ENCODE measurements around the gene RSPO3. TPM values are rescaled to one million over a fixed set of nuclear protein-coding genes. Genes with fewer than 3 reads are reported as not detected.
"Not testable (repeated sequence)": the region's sequence is repeated elsewhere in the genome, so short reads cannot be mapped to it uniquely, and the experiment has no call there.

Gene RSPO3
- total RNA-seq, 4 donors from 2014 or later, result 61.0 to 117 (median 79.6) TPM

DNA sequence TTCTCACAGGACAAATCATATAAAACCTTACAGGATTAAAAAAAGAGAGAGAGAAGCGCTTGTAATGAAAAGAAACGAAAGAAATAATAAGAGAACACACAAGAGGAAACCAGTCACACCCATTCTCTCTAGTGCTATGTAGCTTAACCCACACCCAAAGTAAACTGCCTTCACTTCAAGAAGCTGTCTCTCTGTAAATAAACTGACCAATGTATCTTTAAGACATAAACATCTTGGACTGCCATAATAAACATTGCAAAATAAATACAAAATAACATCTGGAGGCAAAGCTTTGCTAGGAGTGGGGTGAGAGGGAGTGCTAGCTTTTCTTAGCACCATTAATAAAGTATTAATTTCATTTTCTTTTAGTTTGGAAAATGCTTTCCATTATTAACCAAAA is 86.6 kb downstream of the RSPO3 start:
- Histone ChIP-seq H3K9me3 (no peaks in the 10 kb centered on the region), H3K4me3 (no peak overlapping the region), H3K27me3 (no peaks in the 10 kb centered on the region), H3K4me1 (no peaks in the 10 kb centered on the region), H3K27ac (no peak overlapping the region), H3K36me3 (no peaks in the 10 kb centered on the region)
- WGBS, 2 donors (ENCODE audit: low coverage in 1 of 2), result 61 to 100% methylated on average over 1 to 2 of the region's 2 CpGs
- no peak for TF ChIP-seq POLR2AphosphoS5 (IDR thresholded peaks at IDR 0.05)
- no peak for TF ChIP-seq POLR2A (IDR thresholded peaks at IDR 0.05)
- no peak for TF ChIP-seq EP300 (IDR thresholded peaks at IDR 0.05)
- TF ChIP-seq, protein P1, sequence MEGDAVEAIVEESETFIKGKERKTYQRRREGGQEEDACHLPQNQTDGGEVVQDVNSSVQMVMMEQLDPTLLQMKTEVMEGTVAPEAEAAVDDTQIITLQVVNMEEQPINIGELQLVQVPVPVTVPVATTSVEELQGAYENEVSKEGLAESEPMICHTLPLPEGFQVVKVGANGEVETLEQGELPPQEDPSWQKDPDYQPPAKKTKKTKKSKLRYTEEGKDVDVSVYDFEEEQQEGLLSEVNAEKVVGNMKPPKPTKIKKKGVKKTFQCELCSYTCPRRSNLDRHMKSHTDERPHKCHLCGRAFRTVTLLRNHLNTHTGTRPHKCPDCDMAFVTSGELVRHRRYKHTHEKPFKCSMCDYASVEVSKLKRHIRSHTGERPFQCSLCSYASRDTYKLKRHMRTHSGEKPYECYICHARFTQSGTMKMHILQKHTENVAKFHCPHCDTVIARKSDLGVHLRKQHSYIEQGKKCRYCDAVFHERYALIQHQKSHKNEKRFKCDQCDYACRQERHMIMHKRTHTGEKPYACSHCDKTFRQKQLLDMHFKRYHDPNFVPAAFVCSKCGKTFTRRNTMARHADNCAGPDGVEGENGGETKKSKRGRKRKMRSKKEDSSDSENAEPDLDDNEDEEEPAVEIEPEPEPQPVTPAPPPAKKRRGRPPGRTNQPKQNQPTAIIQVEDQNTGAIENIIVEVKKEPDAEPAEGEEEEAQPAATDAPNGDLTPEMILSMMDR (IDR thresholded peaks at IDR 0.05), result no peak
- no peak for ATAC-seq

DNA sequence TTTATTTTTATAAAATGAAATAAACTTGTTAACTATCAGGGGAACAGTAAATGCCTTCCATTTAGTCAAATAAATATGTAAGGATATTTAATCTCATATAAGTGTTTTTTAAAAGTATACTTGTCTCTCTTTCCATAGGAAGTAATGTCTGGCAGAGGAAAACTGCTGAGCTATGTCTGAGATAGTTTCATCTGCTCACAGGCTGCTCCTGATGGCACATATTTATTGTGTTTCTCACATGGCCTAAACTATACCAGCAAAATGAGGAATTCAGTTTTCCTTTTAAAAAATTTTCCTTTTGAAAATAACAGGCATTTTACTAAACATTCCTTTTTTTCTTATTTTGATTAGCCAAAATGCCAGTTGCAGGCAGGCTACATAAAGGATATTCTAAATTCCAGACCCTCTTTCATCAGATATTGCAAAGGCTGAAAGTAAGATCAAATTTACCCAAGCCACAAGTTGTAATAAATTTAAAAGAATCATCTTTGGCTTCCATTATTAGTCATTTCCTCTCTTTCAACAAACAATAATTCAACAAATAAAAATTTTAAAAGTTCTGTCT is 88.1 kb downstream of the RSPO3 start:
- no peak for ATAC-seq
- no peaks in the 10 kb centered on the region for H3K27me3 ChIP-seq
- no peak overlapping the region for H3K27ac ChIP-seq
- no peak overlapping the region for H3K4me3 ChIP-seq
- TF ChIP-seq POLR2AphosphoS5 (IDR thresholded peaks at IDR 0.05) (no peak), POLR2A (IDR thresholded peaks at IDR 0.05) (no peak), EP300 (IDR thresholded peaks at IDR 0.05) (no peak)
- TF ChIP-seq, protein P1 (IDR thresholded peaks at IDR 0.05), result no peak
- H3K4me1 ChIP-seq, result no peaks in the 10 kb centered on the region
- no peaks in the 10 kb centered on the region for H3K36me3 ChIP-seq
- no peaks in the 10 kb centered on the region for H3K9me3 ChIP-seq

DNA sequence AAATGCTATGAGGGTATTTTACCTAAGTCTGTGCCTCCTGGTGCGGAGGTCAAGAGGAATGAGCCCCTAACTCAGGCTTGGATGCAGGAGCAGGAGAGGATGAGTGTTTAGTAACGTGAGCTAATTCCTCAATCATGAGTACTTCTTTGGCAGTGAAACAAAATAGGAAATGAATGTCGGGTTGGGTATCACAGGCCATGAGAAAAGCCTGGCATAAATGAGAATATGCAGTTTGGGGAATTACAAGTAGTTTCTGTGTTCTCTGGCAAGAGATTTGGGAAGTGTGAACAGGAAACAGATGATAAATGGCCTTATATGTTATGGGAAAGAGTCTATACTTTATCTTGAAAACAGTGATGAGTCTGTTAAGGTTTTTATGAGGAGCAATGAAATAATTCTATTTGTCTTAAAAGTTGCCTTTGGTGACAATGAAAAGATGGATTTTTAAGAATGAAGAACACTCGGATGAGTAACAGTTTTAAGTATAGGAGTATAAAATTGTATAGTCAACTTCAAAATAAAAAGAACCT is 89.2 kb downstream of the RSPO3 start:
- TF ChIP-seq EP300 (IDR thresholded peaks at IDR 0.05) (no peak), POLR2A (IDR thresholded peaks at IDR 0.05) (no peak)
- TF ChIP-seq, protein P1 (IDR thresholded peaks at IDR 0.05), result no peak
- Histone ChIP-seq H3K36me3 (no peaks in the 10 kb centered on the region), H3K9me3 (no peaks in the 10 kb centered on the region), H3K4me1 (no peaks in the 10 kb centered on the region), H3K4me3 (no peak overlapping the region), H3K27me3 (no peaks in the 10 kb centered on the region), H3K27ac (no peak overlapping the region)
- ATAC-seq, result no peak
- 42 to 60% methylated on average over 4 of the region's 4 CpGs for WGBS, 2 donors (ENCODE audit: low coverage in 1 of 2)

DNA sequence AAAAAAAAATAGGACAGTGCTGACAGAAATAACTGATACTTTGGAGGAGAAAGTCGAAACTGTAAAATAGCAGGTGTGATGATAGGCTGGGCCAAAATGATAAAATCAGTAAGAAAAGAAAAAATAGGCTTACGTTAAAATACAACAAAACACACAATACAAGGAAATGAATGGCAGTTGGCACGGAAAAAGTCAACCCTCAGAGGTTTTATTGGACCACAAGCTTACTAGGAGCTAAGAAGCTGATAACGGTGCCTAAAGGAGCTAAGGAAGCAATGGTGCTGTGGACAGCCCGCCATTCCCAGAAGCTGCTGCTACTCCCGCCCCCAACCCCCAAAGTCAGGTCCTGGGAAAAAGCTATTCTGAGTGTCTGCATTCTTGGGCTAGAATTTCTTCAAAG is 92.3 kb downstream of the RSPO3 start:
- no peak overlapping the region for H3K4me3 ChIP-seq
- WGBS, 2 donors (ENCODE audit: low coverage in 1 of 2), result 77 to 80% methylated on average over 1 to 5 of the region's 6 CpGs
- H3K27ac ChIP-seq, result no peak overlapping the region
- no peaks in the 10 kb centered on the region for H3K27me3 ChIP-seq
- H3K4me1 ChIP-seq, result no peaks in the 10 kb centered on the region
- no peaks in the 10 kb centered on the region for H3K9me3 ChIP-seq
- ATAC-seq, result no peak
- no peaks in the 10 kb centered on the region for H3K36me3 ChIP-seq
- TF ChIP-seq POLR2A (IDR thresholded peaks at IDR 0.05) (no peak), EP300 (IDR thresholded peaks at IDR 0.05) (no peak), POLR2AphosphoS5 (IDR thresholded peaks at IDR 0.05) (no peak)
- TF ChIP-seq, protein P1 (IDR thresholded peaks at IDR 0.05), result no peak

DNA sequence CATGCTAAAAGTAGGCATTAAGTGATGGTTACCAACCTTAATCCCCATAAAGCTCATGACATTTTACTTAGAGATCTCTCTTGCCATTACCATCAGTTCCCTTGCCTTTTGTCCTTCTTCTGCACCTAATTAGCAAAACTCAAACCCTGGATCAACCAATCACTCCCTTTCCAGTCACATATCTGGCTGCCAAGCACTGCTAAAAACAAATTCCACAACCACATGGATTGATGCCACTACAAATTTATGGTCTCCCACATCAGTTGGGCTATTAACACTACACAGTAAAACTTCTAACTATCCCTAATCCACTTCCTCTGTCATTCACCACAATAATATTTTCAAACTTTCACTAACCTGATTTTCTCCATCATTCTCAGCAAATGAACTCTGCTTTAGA is 93.9 kb downstream of the RSPO3 start:
- Histone ChIP-seq H3K27ac (no peak overlapping the region), H3K4me3 (no peak overlapping the region), H3K4me1 (no peaks in the 10 kb centered on the region), H3K36me3 (no peaks in the 10 kb centered on the region), H3K27me3 (no peaks in the 10 kb centered on the region), H3K9me3 (no peaks in the 10 kb centered on the region)
- ATAC-seq, result no peak
- TF ChIP-seq POLR2AphosphoS5 (IDR thresholded peaks at IDR 0.05), result no peak
- no peak for TF ChIP-seq POLR2A (IDR thresholded peaks at IDR 0.05)
- TF ChIP-seq, protein P1 (IDR thresholded peaks at IDR 0.05), result no peak
- no peak for TF ChIP-seq EP300 (IDR thresholded peaks at IDR 0.05)

DNA sequence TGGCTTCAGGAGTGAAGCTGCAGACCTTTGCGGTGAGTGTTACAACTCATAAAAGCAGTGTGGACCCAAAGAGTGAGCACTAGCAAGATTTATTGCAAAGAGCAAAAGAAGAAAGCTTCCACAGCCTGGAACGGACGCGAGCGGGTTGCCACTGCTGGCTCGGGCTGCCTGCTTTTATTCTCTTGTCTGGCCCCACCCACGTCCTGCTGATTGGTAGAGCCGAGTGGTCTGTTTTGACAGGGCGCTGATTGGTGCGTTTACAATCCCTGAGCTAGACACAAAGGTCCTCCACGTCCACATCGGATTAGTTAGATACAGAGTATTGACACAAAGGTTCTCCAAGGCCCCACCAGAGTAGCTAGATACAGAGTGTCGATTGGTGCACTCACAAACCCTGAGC is 95.6 kb downstream of the RSPO3 start:
- H3K4me3 ChIP-seq, ATAC-seq, H3K36me3 ChIP-seq, H3K27me3 ChIP-seq, H3K4me1 ChIP-seq, H3K27ac ChIP-seq, H3K9me3 ChIP-seq: not testable (repeated sequence)
- WGBS, 2 donors (ENCODE audit: low coverage in 1 of 2), result 96 to 100% methylated on average over 5 to 9 of the region's 13 CpGs

DNA sequence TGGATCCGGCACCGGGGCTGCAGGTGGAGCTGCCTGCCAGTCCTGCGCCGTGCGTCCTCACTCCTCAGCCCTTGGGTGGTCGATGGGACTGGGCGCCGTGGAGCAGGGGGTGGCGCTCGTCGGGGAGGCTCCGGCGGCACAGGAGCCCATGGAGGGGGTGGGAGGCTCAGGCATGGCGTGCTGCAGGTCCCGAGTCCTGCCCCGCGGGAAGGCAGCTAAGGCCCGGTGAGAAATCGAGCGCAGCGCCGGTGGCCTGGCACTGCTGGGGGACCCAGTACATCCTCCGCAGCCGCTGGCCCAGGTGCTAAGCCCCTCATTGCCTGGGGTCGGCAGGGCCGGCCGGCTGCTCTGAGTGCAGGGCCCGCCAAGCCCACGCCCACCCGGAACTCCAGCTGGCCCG is 96.1 kb downstream of the RSPO3 start:
- not testable (repeated sequence) for H3K9me3 ChIP-seq, H3K4me1 ChIP-seq, H3K27ac ChIP-seq, ATAC-seq, H3K4me3 ChIP-seq, H3K27me3 ChIP-seq, H3K36me3 ChIP-seq
- no CpG with 5 or more reads among the region's 31 CpGs for WGBS, 2 donors (ENCODE audit: low coverage in 1 of 2)
